ENCODE data around the gene TARP.
"Not testable (repeated sequence)": the region's sequence is repeated elsewhere in the genome, so short reads cannot be mapped to it uniquely, and the experiment has no call there.

Gene TARP

GRCh38 chr7:38280707-38281106 is 7.3 kb upstream of the TARP start:
- TF ChIP-seq CTCF (IDR thresholded peaks at IDR 0.05; ENCODE audit: low read depth, low read length), result no peak
- H3K4me3 ChIP-seq (replicated peaks in 1 of 2; ENCODE audit: low read depth in 2 of 2, low read length in 2 of 2), result no peak overlapping the region
- no peak for DNase-seq (ENCODE audit: low read depth in 2 of 2)

GRCh38 chr7:38280000-38280399 is 6.6 kb upstream of the TARP start:
- H3K4me3 ChIP-seq (replicated peaks in 1 of 2; ENCODE audit: low read depth in 2 of 2, low read length in 2 of 2), result no peak overlapping the region
- DNase-seq (ENCODE audit: low read depth in 2 of 2), result no peak
- TF ChIP-seq CTCF (IDR thresholded peaks at IDR 0.05; ENCODE audit: low read depth, low read length), result no peak

DNA sequence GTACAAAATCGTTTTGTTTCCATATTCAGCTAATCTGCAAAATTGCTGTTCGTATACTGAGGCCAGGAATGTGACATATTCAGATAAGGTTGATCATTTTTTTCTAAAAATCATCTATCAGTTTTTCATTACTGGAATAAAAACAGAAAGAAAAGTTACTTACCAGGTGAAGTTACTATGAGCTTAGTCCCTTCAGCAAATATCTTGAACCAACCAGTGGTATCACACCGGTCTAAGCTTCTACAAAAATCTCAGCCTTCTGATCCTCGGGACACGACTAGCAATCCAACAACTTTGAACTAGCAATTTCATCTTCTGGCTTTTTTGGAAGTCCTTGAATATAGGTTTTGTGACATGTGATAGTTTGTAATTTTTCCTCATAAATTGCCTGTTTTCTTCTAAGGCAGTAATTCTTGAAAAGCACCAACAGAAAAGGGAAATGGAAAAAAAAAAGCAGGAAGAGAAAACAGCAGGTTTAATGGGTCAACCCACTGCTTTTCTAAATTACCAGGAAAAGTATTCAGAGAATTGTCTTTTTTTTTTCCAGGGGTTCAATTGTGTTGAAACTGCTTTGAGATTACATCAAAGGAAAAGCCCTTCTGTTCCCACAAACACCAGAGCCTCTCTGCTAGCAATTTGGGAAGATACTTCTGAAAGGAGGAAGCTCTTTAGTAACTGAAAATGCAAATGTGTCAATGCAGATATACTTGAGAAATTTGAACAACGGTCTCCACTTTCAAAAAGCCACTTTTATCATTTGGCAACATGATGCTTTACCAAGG is 2.9 kb upstream of the TARP start:
- no peak for DNase-seq (ENCODE audit: low read depth in 2 of 2)
- H3K4me3 ChIP-seq (replicated peaks in 1 of 2; ENCODE audit: low read depth in 2 of 2, low read length in 2 of 2), result no peak overlapping the region

DNA sequence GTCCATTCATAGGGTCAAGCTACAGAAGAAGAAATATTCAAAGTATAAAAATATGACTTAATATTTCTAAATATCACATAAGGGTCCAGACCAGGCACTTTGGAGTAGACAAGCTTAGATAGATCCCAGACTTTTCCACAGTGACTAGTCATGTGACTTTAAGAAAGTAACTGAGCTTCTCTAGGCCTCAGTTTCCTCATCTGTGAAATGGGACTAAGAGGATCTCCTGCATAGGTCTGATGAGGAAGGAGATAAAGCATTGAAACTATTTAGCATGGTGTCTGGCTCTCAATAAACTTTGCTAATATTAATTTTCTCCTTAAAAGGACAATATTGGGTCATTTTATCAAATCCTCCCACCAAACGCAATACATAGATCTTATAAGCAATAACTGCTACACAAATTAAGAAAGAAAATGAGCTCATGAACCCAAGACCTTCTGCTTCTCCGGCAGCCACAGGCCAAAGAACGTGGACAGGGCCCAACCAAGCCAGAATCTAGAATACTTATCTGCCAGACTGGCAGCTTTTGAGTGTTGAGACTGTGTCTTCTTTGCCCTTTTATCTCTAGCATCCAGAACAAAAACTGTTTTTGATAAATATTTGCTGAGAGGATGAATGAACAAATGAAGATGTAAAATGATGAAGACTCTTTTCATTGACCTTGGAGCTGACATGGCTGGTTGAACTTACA is 1.6 kb upstream of the TARP start:
- no peak overlapping the region for H3K4me3 ChIP-seq (replicated peaks in 1 of 2; ENCODE audit: low read depth in 2 of 2, low read length in 2 of 2)
- DNase-seq (ENCODE audit: low read depth in 2 of 2), result no peak
- TF ChIP-seq CTCF (IDR thresholded peaks at IDR 0.05; ENCODE audit: low read depth, low read length), result no peak

More for the DNA sequence above, 2.9 kb upstream of the TARP start:
- TF ChIP-seq CTCF (IDR thresholded peaks at IDR 0.05; ENCODE audit: low read depth, low read length), result no peak

- no peak overlapping the region for H3K4me3 ChIP-seq (replicated peaks in 1 of 2; ENCODE audit: low read depth in 2 of 2, low read length in 2 of 2)
- no peak for TF ChIP-seq CTCF (IDR thresholded peaks at IDR 0.05; ENCODE audit: low read depth, low read length)
- DNase-seq (ENCODE audit: low read depth in 2 of 2), result peak in 1 of 2 donors; percentile 36
Observed at GRCh38 chr7:38274486-38274885, 1.1 kb upstream of the TARP start.

DNA sequence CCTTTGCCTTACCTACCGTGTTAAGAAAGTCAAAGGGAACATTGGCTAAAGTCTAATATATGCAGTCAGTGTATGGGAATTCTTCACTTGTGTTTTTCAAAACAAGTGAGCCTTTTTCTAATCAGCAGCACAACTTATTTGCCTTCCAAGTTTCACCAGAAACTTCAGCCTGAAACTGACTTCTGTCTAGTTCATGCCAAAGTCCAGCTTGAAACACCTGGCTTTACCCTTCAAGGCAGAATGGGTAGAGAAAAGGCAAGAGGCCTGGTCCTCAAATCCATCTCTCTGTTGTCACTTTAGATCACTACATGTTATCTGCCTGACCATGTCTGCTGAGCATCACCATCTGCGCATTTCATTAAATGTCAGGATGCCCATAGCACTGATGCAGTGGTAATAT is 3.0 kb downstream of the TARP start:
- DNase-seq (ENCODE audit: low read depth in 2 of 2); H3K4me3 ChIP-seq (replicated peaks in 1 of 2; ENCODE audit: low read depth in 2 of 2, low read length in 2 of 2): not testable (repeated sequence)

- not testable (repeated sequence) for DNase-seq (ENCODE audit: low read depth in 2 of 2); H3K4me3 ChIP-seq (replicated peaks in 1 of 2; ENCODE audit: low read depth in 2 of 2, low read length in 2 of 2)
Observed at GRCh38 chr7:38269704-38270346, 3.6 kb downstream of the TARP start.

DNA sequence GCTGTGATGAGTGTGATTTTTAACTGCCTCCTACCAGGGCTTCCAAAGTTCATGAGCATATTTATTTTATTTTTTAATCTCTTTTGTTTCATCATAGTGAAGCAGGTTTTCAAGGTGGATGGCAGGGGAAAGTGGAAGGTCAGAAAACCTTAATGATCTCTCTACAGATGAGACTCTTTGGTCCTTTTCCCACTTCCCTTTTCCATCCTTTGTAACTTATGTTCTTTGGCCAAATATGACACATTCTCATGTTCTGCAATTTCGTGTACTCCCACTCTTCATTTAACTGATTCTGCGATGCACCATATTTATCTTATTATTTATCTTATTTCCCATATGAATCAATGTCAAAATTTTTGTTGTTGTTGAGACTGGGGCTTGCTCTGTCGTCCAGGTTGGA is 7.5 kb downstream of the TARP start:
- not testable (repeated sequence) for DNase-seq (ENCODE audit: low read depth in 2 of 2)

GRCh38 chr7:38264602-38265001 is 8.8 kb downstream of the TARP start:
- DNase-seq (ENCODE audit: low read depth in 2 of 2); H3K4me3 ChIP-seq (replicated peaks in 1 of 2; ENCODE audit: low read depth in 2 of 2, low read length in 2 of 2): not testable (repeated sequence)

More for the DNA sequence above, 7.5 kb downstream of the TARP start:
- H3K4me3 ChIP-seq (replicated peaks in 1 of 2; ENCODE audit: low read depth in 2 of 2, low read length in 2 of 2), result not testable (repeated sequence)

- DNase-seq (ENCODE audit: low read depth in 2 of 2), result not testable (repeated sequence)
Observed at GRCh38 chr7:38263274-38263673, 10.2 kb downstream of the TARP start.

More at GRCh38 chr7:38263274-38263673, 10.2 kb downstream of the TARP start:
- H3K4me3 ChIP-seq (replicated peaks in 1 of 2; ENCODE audit: low read depth in 2 of 2, low read length in 2 of 2), result not testable (repeated sequence)

All from cardiac fibroblast (primary cell).